ENCODE measurements around the gene CYB5RL. TPM values are rescaled to one million over a fixed set of nuclear protein-coding genes. Genes with fewer than 3 reads are reported as not detected.
"Not testable (repeated sequence)": the region's sequence is repeated elsewhere in the genome, so short reads cannot be mapped to it uniquely, and the experiment has no call there.

Gene CYB5RL
- total and polyA plus RNA-seq, 9 donors: 4.5 to 8.0 (median 5.6) TPM

DNA sequence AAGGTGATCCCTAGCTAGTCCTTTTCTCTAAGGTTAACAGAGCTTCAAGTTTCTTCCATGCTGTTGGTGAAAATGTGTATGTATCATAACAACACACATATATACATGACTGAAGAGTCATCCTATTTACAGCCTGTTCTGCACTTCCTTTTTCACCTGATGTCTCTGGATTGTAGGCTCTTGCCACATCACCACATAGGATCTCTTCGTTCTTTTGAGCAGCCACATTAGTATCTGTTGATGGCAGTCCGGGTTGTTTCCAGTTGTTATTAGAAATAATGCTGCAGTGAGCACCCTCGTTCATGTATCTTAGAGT, 19.8 kb upstream of the CYB5RL start:
- no peak for DNase-seq
- Histone ChIP-seq H3K27ac (ENCODE audit: low read length) (peak overlapping the region; percentile 87), H3K36me3 (ENCODE audit: control insufficient read depth, insufficient read depth, low read length) (peaks cover 66% of the 10 kb centered on the region), H3K9me3 (replicated peaks; ENCODE audit: control insufficient read depth, low read depth, low read length) (no peaks in the 10 kb centered on the region), H3K27me3 (ENCODE audit: control insufficient read depth, insufficient read depth, low read length) (no peaks in the 10 kb centered on the region), H3K4me3 (ENCODE audit: low read length) (no peak overlapping the region), H3K4me1 (ENCODE audit: control insufficient read depth, insufficient read depth, low read length) (peaks cover 32% of the 10 kb centered on the region)
- 36% methylated on average over 2 of the region's 3 CpGs for WGBS (ENCODE audit: insufficient coverage)

DNA sequence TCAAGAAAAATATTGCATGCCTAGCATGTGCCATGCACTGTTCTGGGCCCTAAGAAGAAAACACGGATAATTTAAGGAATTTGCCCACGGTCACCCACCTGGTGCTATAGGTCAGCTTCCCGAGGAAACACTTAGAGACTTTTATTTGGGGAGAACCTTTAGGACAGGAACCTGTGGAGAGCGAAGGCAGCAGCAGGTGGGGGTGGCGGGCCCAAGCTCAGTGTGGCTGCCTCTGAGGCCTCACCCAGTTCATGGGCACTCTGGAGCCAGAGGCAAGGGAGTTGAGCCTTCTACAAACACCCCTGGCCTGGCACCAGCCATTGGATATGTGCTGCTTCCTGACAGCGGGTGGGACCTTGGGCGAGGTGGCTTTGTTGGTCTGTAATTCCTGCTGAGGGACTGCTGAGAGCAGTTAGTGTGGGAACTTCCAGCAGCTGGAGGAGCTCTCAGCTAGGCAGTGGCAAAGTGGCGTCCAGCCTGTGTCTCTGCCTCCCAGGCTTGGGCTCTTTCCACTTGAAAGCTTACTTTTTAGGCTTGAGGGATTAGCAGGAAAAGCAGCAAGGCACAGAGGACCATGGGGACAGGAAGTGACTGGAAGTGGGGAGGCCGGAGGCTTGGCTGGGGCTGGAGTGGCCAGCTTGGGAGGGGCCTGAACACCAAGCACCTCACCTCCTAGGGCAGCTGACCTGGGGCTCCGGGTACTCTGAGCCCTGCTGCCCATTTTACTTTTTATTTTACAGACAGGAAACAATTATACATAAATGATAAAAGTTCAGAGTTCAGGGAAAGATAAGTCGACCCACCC, 19.3 kb upstream of the CYB5RL start:
- Histone ChIP-seq H3K4me3 (ENCODE audit: low read length) (no peak overlapping the region), H3K9me3 (replicated peaks; ENCODE audit: control insufficient read depth, low read depth, low read length) (no peaks in the 10 kb centered on the region), H3K27ac (ENCODE audit: low read length) (peak overlapping the region; percentile 87), H3K4me1 (ENCODE audit: control insufficient read depth, insufficient read depth, low read length) (peaks cover 32% of the 10 kb centered on the region), H3K36me3 (ENCODE audit: control insufficient read depth, insufficient read depth, low read length) (peaks cover 71% of the 10 kb centered on the region), H3K27me3 (ENCODE audit: control insufficient read depth, insufficient read depth, low read length) (no peaks in the 10 kb centered on the region)
- peak; percentile 49 for DNase-seq
- 57% methylated on average over 9 of the region's 11 CpGs for WGBS (ENCODE audit: insufficient coverage)

DNA sequence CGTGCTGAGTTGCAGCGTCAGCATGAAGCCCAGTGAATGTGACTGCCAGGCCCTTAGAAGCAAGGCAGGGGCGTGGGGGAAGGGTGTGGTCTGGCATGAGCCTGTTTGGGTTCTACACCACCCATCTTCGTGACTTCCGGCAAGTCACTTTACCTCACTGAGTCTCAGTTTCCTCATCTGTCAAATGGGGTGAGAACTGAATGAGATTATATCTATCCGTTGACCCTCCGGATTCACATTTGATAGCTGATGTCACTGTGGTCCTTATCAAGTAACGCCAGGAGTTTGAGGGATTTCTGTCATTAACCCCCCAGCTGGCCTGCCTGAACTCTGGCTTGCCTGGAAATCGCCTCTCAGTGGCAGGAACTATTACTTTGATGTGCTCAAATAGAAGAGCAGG, 15.7 kb upstream of the CYB5RL start:
- no peaks in the 10 kb centered on the region for H3K27me3 ChIP-seq (ENCODE audit: control insufficient read depth, insufficient read depth, low read length)
- H3K9me3 ChIP-seq (replicated peaks; ENCODE audit: control insufficient read depth, low read depth, low read length): no peaks in the 10 kb centered on the region
- H3K36me3 ChIP-seq (ENCODE audit: control insufficient read depth, insufficient read depth, low read length): peaks cover 87% of the 10 kb centered on the region
- peaks cover 21% of the 10 kb centered on the region for H3K4me1 ChIP-seq (ENCODE audit: control insufficient read depth, insufficient read depth, low read length)
- no peak for DNase-seq
- H3K4me3 ChIP-seq (ENCODE audit: low read length): no peak overlapping the region
- 95% methylated on average over 7 of the region's 9 CpGs for WGBS (ENCODE audit: insufficient coverage)
- no peak overlapping the region for H3K27ac ChIP-seq (ENCODE audit: low read length)

DNA sequence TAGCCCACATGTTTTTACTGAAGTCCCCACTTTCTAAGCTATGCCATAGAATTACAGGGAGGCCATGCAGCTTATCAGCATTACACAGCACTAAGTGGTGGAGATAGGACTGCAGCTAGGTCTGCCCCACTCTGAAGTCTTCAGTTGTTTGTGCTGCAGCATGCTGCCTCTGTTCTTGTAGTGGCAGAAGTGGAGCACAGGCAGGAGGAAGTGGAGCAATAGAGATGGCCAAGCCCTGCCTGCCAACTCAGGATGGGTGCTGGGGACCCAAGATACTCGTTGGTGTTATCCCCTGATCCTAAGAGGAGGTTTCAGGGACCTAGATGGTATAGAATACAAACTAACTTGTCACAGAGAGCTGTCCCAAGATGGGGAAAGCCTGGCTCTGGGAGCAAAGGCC, 13.0 kb upstream of the CYB5RL start:
- H3K27ac ChIP-seq (ENCODE audit: low read length): no peak overlapping the region
- H3K4me3 ChIP-seq (ENCODE audit: low read length): no peak overlapping the region
- H3K36me3 ChIP-seq (ENCODE audit: control insufficient read depth, insufficient read depth, low read length): peaks cover 93% of the 10 kb centered on the region
- no peaks in the 10 kb centered on the region for H3K9me3 ChIP-seq (replicated peaks; ENCODE audit: control insufficient read depth, low read depth, low read length)
- no peaks in the 10 kb centered on the region for H3K4me1 ChIP-seq (ENCODE audit: control insufficient read depth, insufficient read depth, low read length)
- no peaks in the 10 kb centered on the region for H3K27me3 ChIP-seq (ENCODE audit: control insufficient read depth, insufficient read depth, low read length)
- DNase-seq: no peak
- 83% methylated on average over 1 of the region's 1 CpG for WGBS (ENCODE audit: insufficient coverage)

DNA sequence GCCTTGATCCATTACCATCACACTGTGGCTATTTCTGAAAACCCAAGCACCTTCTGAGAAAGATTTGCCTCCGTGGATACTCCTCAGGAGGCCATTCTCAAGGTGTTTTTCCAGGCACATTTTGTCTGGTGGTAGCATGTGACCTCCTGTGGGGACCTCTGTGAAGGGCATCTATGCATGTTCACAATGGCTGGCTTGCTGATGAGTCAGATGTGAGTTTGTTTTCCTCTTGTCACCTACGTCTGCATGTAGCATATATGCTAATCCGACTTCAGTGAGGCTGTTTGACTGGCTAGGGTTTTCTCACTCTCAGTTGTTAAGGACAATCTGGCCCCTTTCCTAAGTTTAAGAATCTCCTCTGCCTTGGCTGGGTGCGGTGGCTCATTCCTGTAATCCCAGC, 8.1 kb upstream of the CYB5RL start:
- not testable (repeated sequence) for H3K4me3 ChIP-seq (ENCODE audit: low read length); H3K27me3 ChIP-seq (ENCODE audit: control insufficient read depth, insufficient read depth, low read length); H3K4me1 ChIP-seq (ENCODE audit: control insufficient read depth, insufficient read depth, low read length); H3K27ac ChIP-seq (ENCODE audit: low read length); H3K9me3 ChIP-seq (replicated peaks; ENCODE audit: control insufficient read depth, low read depth, low read length); DNase-seq
- peaks cover 73% of the 10 kb centered on the region for H3K36me3 ChIP-seq (ENCODE audit: control insufficient read depth, insufficient read depth, low read length)
- WGBS (ENCODE audit: insufficient coverage): 67% methylated on average over 1 of the region's 4 CpGs

- H3K4me3 ChIP-seq (ENCODE audit: low read length): no peak overlapping the region
- H3K4me1 ChIP-seq (ENCODE audit: control insufficient read depth, insufficient read depth, low read length): no peaks in the 10 kb centered on the region
- H3K27me3 ChIP-seq (ENCODE audit: control insufficient read depth, insufficient read depth, low read length): no peaks in the 10 kb centered on the region
- DNase-seq: no peak
- H3K9me3 ChIP-seq (replicated peaks; ENCODE audit: control insufficient read depth, low read depth, low read length): no peaks in the 10 kb centered on the region
- no CpG with 5 or more reads among the region's 1 CpG for WGBS (ENCODE audit: insufficient coverage)
- peaks cover 67% of the 10 kb centered on the region for H3K36me3 ChIP-seq (ENCODE audit: control insufficient read depth, insufficient read depth, low read length)
- no peak overlapping the region for H3K27ac ChIP-seq (ENCODE audit: low read length)
These were observed 7.5 kb upstream of the CYB5RL start for GRCh38 chr1:54207287-54207686.

DNA sequence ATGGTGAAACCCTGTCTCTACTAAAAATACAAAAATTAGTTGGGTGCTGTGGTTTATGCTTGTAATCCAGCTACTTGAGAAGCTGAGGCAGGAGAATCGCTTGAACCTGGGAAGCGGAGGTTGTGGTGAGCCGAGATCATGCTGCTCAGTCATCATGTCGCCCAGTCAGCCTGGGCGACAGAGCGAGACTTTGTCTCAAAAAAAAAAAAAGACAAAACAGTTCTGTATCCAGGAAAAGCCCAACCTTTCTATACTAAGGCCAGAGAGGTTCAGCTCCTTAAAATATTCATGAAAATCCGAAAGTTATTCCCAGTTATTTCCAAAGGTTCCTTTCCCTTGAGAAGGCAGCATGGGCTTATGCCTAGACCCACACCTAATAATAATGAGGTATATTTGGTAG, 4.4 kb upstream of the CYB5RL start:
- WGBS (ENCODE audit: insufficient coverage): 100% methylated on average over 4 of the region's 7 CpGs
- H3K4me3 ChIP-seq (ENCODE audit: low read length): no peak overlapping the region
- H3K9me3 ChIP-seq (replicated peaks; ENCODE audit: control insufficient read depth, low read depth, low read length): no peaks in the 10 kb centered on the region
- DNase-seq: no peak
- no peaks in the 10 kb centered on the region for H3K27me3 ChIP-seq (ENCODE audit: control insufficient read depth, insufficient read depth, low read length)
- H3K4me1 ChIP-seq (ENCODE audit: control insufficient read depth, insufficient read depth, low read length): peaks cover 14% of the 10 kb centered on the region
- no peak overlapping the region for H3K27ac ChIP-seq (ENCODE audit: low read length)
- H3K36me3 ChIP-seq (ENCODE audit: control insufficient read depth, insufficient read depth, low read length): peaks cover 40% of the 10 kb centered on the region

DNA sequence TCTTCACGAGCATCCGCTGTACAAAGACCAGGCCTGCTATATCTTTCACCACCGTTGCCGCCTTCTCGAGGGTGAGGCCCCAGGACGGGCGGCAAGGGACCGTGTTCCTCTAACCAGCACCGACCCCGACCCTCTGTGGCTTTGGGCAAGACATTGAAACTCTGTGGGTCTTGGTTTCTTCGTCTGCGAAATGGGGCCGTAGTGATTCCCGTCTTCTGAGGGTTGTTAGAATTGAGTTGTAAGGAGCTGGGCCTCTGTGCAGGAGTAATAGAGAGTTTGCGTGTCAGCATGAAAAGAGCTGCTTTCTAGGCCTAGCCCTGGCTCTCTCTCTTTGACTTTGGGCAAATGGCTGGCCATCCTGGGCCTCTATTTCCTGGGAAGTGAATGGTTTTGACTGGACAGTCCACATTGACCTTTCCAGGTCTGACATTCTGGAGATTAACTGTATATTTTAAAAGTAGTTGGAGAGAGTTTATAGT, 728 bp upstream of the CYB5RL start:
- no peaks in the 10 kb centered on the region for H3K27me3 ChIP-seq (ENCODE audit: control insufficient read depth, insufficient read depth, low read length)
- H3K9me3 ChIP-seq (replicated peaks; ENCODE audit: control insufficient read depth, low read depth, low read length): no peaks in the 10 kb centered on the region
- peaks cover 18% of the 10 kb centered on the region for H3K4me1 ChIP-seq (ENCODE audit: control insufficient read depth, insufficient read depth, low read length)
- 2% methylated on average over 9 of the region's 15 CpGs for WGBS (ENCODE audit: insufficient coverage)
- H3K27ac ChIP-seq (ENCODE audit: low read length): peak overlapping the region; percentile 65
- DNase-seq: peak; percentile 7
- H3K36me3 ChIP-seq (ENCODE audit: control insufficient read depth, insufficient read depth, low read length): peaks cover 16% of the 10 kb centered on the region
- H3K4me3 ChIP-seq (ENCODE audit: low read length): peak overlapping the region; percentile 100

- Histone ChIP-seq H3K9me3 (replicated peaks; ENCODE audit: control insufficient read depth, low read depth, low read length) (no peaks in the 10 kb centered on the region), H3K4me1 (ENCODE audit: control insufficient read depth, insufficient read depth, low read length) (peaks cover 18% of the 10 kb centered on the region), H3K27ac (ENCODE audit: low read length) (peak overlapping the region; percentile 59), H3K27me3 (ENCODE audit: control insufficient read depth, insufficient read depth, low read length) (no peaks in the 10 kb centered on the region), H3K36me3 (ENCODE audit: control insufficient read depth, insufficient read depth, low read length) (peaks cover 13% of the 10 kb centered on the region), H3K4me3 (ENCODE audit: low read length) (peak overlapping the region; percentile 100)
- no peak for DNase-seq
- WGBS (ENCODE audit: insufficient coverage): 2% methylated on average over 10 of the region's 17 CpGs
These were observed 572 bp downstream of the CYB5RL start for GRCh38 chr1:54199151-54199764.

GRCh38 chr1:54193453-54193852, 6.4 kb downstream of the CYB5RL start:
- no peaks in the 10 kb centered on the region for H3K4me1 ChIP-seq (ENCODE audit: control insufficient read depth, insufficient read depth, low read length)

More at GRCh38 chr1:54193453-54193852, 6.4 kb downstream of the CYB5RL start:
- Histone ChIP-seq H3K27ac (ENCODE audit: low read length) (no peak overlapping the region), H3K4me3 (ENCODE audit: low read length) (no peak overlapping the region), H3K36me3 (ENCODE audit: control insufficient read depth, insufficient read depth, low read length) (peaks cover 35% of the 10 kb centered on the region), H3K27me3 (ENCODE audit: control insufficient read depth, insufficient read depth, low read length) (no peaks in the 10 kb centered on the region), H3K9me3 (replicated peaks; ENCODE audit: control insufficient read depth, low read depth, low read length) (no peaks in the 10 kb centered on the region)
- WGBS (ENCODE audit: insufficient coverage): 100% methylated on average over 2 of the region's 5 CpGs
- no peak for DNase-seq

Measured in muscle of leg (tissue), 11 donors.